Caco-2 (cell line): ENCODE data around the gene H1-8. TPM values are rescaled to one million over a fixed set of nuclear protein-coding genes. Genes with fewer than 3 reads are reported as not detected.

Experiments
- BruUV-seq: library from RNA; stranded (reverse); fragments of 400-500 nt; replicated peaks from 2 replicates; lab custom pipeline; 2021; lab: Mats Ljungman, UMichigan
- CTCF ChIA-PET: fragments of 300-600 bp; sonication (Branson Sonifier 250); formaldehyde crosslinking; loops from one replicate; lab custom pipeline; 2022; ENCODE audit warnings: antibody characterized with exemption; lab: Charles Lee
- POLR2A ChIA-PET: fragments of 300-600 bp; sonication (Branson Sonifier 250); formaldehyde crosslinking; loops from one replicate; lab custom pipeline; 2022; ENCODE audit warnings: antibody characterized with exemption; lab: Charles Lee
- DNase-seq, 2 experiments: peaks; one replicate each; pipeline versions ENCODE4 v3.0.0 to v3.0.0-alpha.2; 2020 to 2022
- H3K27me3 ChIP-seq: replicated peaks from 2 replicates; pipeline ENCODE4 v1.6.0; 2011; ENCODE audit warnings: low read length; ENCODE audit not compliant: control insufficient read depth, insufficient read depth
- H3K36me3 ChIP-seq: 2 replicates; pipeline ENCODE4 v1.5.1; 2011; ENCODE audit warnings: low read length; ENCODE audit not compliant: control insufficient read depth, insufficient read depth
- H3K4me1 ChIP-seq: fragments of 250-450 bp; sonication (Bioruptor Pico); 2 replicates; pipeline ENCODE4 v1.5.1; 2020; ENCODE audit warnings: mild to moderate bottlenecking
- H3K4me3 ChIP-seq: 2 replicates; pipeline ENCODE4 v1.5.1; 2011; ENCODE audit warnings: low read depth, mild to moderate bottlenecking, control low read depth, low read length
- H3K9me3 ChIP-seq: fragments of 250-450 bp; sonication (Bioruptor Pico); 2 replicates; pipeline ENCODE4 v1.5.1; 2020; ENCODE audit warnings: mild to moderate bottlenecking, moderate library complexity
- H3K27ac Mint-ChIP-seq: one replicate; pipeline ENCODE4 v1.8.0; 2022; ENCODE audit warnings: mixed read lengths; ENCODE audit not compliant: unreplicated experiment
- H3K27me3 Mint-ChIP-seq: one replicate; pipeline ENCODE4 v1.8.0; 2022; ENCODE audit warnings: mixed read lengths; ENCODE audit not compliant: insufficient read depth, unreplicated experiment
- H3K36me3 Mint-ChIP-seq: one replicate; pipeline ENCODE4 v1.8.0; 2022; ENCODE audit warnings: mild to moderate bottlenecking, mixed read lengths; ENCODE audit not compliant: insufficient read depth, unreplicated experiment
- H3K4me1 Mint-ChIP-seq: one replicate; pipeline ENCODE4 v1.8.0; 2022; ENCODE audit warnings: low read depth, mixed read lengths; ENCODE audit not compliant: unreplicated experiment
- H3K4me3 Mint-ChIP-seq: one replicate; pipeline ENCODE4 v1.8.0; 2022; ENCODE audit warnings: mild to moderate bottlenecking, moderate library complexity, mixed read lengths; ENCODE audit not compliant: unreplicated experiment
- H3K9me3 Mint-ChIP-seq: one replicate; pipeline ENCODE4 v1.8.0; 2022; ENCODE audit warnings: mixed read lengths; ENCODE audit not compliant: unreplicated experiment
- CTCF ChIP-seq, 2 experiments: fragments of 200-600 bp in 1 of 2; IDR thresholded peaks; 1 replicate in 1 of 2; 2 replicates in 1 of 2; pipeline versions ENCODE4 v1.5.1 to v1.8.0; 2011 to 2022; ENCODE audit warnings: antibody characterized with exemption in 1 of 2, control low read depth in 1 of 2, inconsistent platforms in 1 of 2, low read depth in 1 of 2, low read length in 1 of 2, mild to moderate bottlenecking in 1 of 2, moderate library complexity in 1 of 2; ENCODE audit not compliant: insufficient read depth in 1 of 2, severe bottlenecking in 1 of 2, unreplicated experiment in 1 of 2
- intact Hi-C: fragments of 100-400 bp; cut with micrococcal nuclease; formaldehyde crosslinking; loops from one replicate; pipeline ENCODE4 v1.10.0; 2022; ENCODE audit not compliant: unreplicated experiment
- total RNA-seq: library from RNA; stranded (reverse); gene quantifications from 2 replicates; pipeline ENCODE4 v1.2.3, GENCODE V29; 2022

H1-8 gene
- total RNA-seq, 1 experiment from 2014 or later, result not detected

- Mint-ChIP-seq H3K27me3 (peaks cover 3% of the 10 kb centered on the region), H3K27ac (no peak overlapping the region), H3K9me3 (no peaks in the 10 kb centered on the region), H3K4me1 (peaks cover 6% of the 10 kb centered on the region), H3K36me3 (no peaks in the 10 kb centered on the region), H3K4me3 (no peak overlapping the region)
- Histone ChIP-seq H3K4me1 (no peaks in the 10 kb centered on the region), H3K9me3 (no peaks in the 10 kb centered on the region), H3K27me3 (no peaks in the 10 kb centered on the region), H3K36me3 (no peaks in the 10 kb centered on the region), H3K4me3 (no peak overlapping the region)
- CTCF ChIA-PET, result no interaction called here
- no TSS peak for BruUV-seq
- no peak for TF ChIP-seq CTCF (IDR thresholded peaks at IDR 0.05; ENCODE audit: insufficient read depth in 1 of 2, low read depth in 1 of 2, low read length in 1 of 2, severe bottlenecking in 1 of 2, unreplicated experiment in 1 of 2)
- POLR2A ChIA-PET, result no interaction called here
- no peak for DNase-seq
- intact Hi-C loops, result no loop called here
These were observed 5.4 kb downstream of the H1-8 start for GRCh38 chr3:129548104-129548965.

- Mint-ChIP-seq H3K27ac (peak overlapping the region; percentile 33), H3K4me3 (no peak overlapping the region), H3K36me3 (no peaks in the 10 kb centered on the region), H3K9me3 (no peaks in the 10 kb centered on the region), H3K4me1 (no peaks in the 10 kb centered on the region), H3K27me3 (peaks cover 3% of the 10 kb centered on the region)
- Histone ChIP-seq H3K4me3 (no peak overlapping the region), H3K4me1 (no peaks in the 10 kb centered on the region), H3K36me3 (no peaks in the 10 kb centered on the region), H3K27me3 (no peaks in the 10 kb centered on the region), H3K9me3 (no peaks in the 10 kb centered on the region)
- ChIA-PET CTCF (no interaction called here), POLR2A (no interaction called here)
- BruUV-seq, result no TSS peak
- DNase-seq, result no peak
- intact Hi-C loops, result no loop called here
- TF ChIP-seq CTCF (IDR thresholded peaks at IDR 0.05; ENCODE audit: insufficient read depth in 1 of 2, low read depth in 1 of 2, low read length in 1 of 2, severe bottlenecking in 1 of 2, unreplicated experiment in 1 of 2), result no peak
These were observed 6.2 kb downstream of the H1-8 start for GRCh38 chr3:129549006-129549800.

GRCh38 chr3:129549805-129550204 is 6.8 kb downstream of the H1-8 start:
- no peaks in the 10 kb centered on the region for H3K4me1 ChIP-seq
- ChIA-PET POLR2A (no interaction called here), CTCF (no interaction called here)
- Mint-ChIP-seq H3K27me3 (peaks cover 3% of the 10 kb centered on the region), H3K9me3 (no peaks in the 10 kb centered on the region), H3K4me3 (no peak overlapping the region), H3K27ac (peak overlapping the region; percentile 33), H3K4me1 (no peaks in the 10 kb centered on the region), H3K36me3 (no peaks in the 10 kb centered on the region)
- H3K4me3 ChIP-seq, result no peak overlapping the region
- no TSS peak for BruUV-seq
- H3K9me3 ChIP-seq, result no peaks in the 10 kb centered on the region
- intact Hi-C loops, result no loop called here
- no peaks in the 10 kb centered on the region for H3K36me3 ChIP-seq
- H3K27me3 ChIP-seq, result no peaks in the 10 kb centered on the region
- DNase-seq, result no peak
- TF ChIP-seq CTCF (IDR thresholded peaks at IDR 0.05; ENCODE audit: insufficient read depth in 1 of 2, low read depth in 1 of 2, low read length in 1 of 2, severe bottlenecking in 1 of 2, unreplicated experiment in 1 of 2), result no peak
